Stomach (tissue), 4 donors: ENCODE measurements around the gene FRMD4B.

Source experiments
- EP300 ChIP-seq: sonication (generic); formaldehyde crosslinking; IDR thresholded peaks from one replicate; pipeline ENCODE4 v1.6.1; 2017; ENCODE audit warnings: antibody characterized with exemption
- POLR2A ChIP-seq, 4 donors: fragments of 450-650 bp; IDR thresholded peaks; one replicate each; pipeline ENCODE4 v1.6.1; 2016; ENCODE audit warnings: antibody characterized with exemption in 4 of 4, control low read depth in 2 of 4, mild to moderate bottlenecking in 1 of 4, moderate library complexity in 1 of 4
- TF ChIP-seq, protein P1 (sequence below), 7 experiments: fragments of 450-650 bp in 4 of 7; fragments of 200-600 bp in 3 of 7; sonication (generic) in 3 of 7; IDR thresholded peaks; one replicate each; pipeline ENCODE4 v1.5.1; 2016 to 2019; ENCODE audit warnings: antibody characterized with exemption in 7 of 7, control low read depth in 2 of 7, mild to moderate bottlenecking in 1 of 7

DNA sequence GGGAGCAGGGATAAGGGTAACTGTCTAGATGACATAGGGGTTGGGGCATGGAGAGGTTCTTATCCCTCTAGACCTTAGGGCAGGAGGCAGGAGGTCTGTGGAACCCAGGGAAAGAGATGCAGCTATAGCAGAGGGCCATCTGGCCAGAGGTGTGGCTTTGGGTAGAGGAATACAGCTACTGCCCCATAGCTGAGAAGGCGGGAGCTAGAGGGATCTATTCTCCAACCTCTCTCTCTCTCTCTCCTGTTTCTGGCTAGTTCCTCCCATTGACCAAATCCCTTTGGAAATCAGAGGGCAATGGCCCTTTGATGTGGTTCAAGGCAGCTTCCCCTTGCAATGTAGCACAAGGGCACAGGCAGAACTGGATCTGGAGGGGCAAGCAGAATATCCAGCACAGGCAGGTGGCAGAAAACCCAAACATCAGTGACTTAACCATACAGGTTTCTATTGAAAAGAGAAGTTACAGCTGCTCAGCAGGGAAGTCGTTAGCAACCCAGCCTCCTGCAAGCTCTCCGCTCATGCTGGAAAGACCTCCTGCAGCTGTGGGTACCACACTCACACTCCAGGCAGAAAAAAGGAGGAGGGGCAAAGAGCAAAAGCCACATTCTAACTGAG, 241.2 kb downstream of the FRMD4B start:
- TF ChIP-seq POLR2A (IDR thresholded peaks at IDR 0.05) (no peak), EP300 (no peak)
- TF ChIP-seq, protein P1, sequence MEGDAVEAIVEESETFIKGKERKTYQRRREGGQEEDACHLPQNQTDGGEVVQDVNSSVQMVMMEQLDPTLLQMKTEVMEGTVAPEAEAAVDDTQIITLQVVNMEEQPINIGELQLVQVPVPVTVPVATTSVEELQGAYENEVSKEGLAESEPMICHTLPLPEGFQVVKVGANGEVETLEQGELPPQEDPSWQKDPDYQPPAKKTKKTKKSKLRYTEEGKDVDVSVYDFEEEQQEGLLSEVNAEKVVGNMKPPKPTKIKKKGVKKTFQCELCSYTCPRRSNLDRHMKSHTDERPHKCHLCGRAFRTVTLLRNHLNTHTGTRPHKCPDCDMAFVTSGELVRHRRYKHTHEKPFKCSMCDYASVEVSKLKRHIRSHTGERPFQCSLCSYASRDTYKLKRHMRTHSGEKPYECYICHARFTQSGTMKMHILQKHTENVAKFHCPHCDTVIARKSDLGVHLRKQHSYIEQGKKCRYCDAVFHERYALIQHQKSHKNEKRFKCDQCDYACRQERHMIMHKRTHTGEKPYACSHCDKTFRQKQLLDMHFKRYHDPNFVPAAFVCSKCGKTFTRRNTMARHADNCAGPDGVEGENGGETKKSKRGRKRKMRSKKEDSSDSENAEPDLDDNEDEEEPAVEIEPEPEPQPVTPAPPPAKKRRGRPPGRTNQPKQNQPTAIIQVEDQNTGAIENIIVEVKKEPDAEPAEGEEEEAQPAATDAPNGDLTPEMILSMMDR (IDR thresholded peaks at IDR 0.05) = no peak
